Suprapubic skin (tissue), 4 donors: ENCODE measurements around the gene KLK15. TPM values are rescaled to one million over a fixed set of nuclear protein-coding genes. Genes with fewer than 3 reads are reported as not detected.

Experiments used
- DNase-seq, 2 donors: peaks; one replicate each; pipeline ENCODE4 v3.0.0-alpha.2; 2019; ENCODE audit warnings: low spot score in 2 of 2
- H3K27ac ChIP-seq: fragments of 200-600 bp; sonication (generic); one replicate; pipeline ENCODE4 v1.5.1; 2019
- H3K27me3 ChIP-seq: fragments of 200-600 bp; sonication (generic); one replicate; pipeline ENCODE4 v1.5.1; 2019
- H3K36me3 ChIP-seq: fragments of 200-600 bp; sonication (generic); one replicate; pipeline ENCODE4 v1.5.1; 2019
- H3K4me1 ChIP-seq: fragments of 200-600 bp; sonication (generic); one replicate; pipeline ENCODE4 v1.5.1; 2019
- H3K4me3 ChIP-seq: fragments of 200-600 bp; sonication (generic); one replicate; pipeline ENCODE4 v1.5.1; 2019; ENCODE audit warnings: mild to moderate bottlenecking
- H3K9me3 ChIP-seq: fragments of 200-600 bp; sonication (generic); one replicate; pipeline ENCODE4 v1.5.1; 2019
- EP300 ChIP-seq: sonication (generic); formaldehyde crosslinking; IDR thresholded peaks from one replicate; pipeline ENCODE4 v1.6.1; 2017; ENCODE audit warnings: antibody characterized with exemption
- POLR2A ChIP-seq, 2 donors: fragments of 450-650 bp; IDR thresholded peaks; one replicate each; pipeline ENCODE4 v1.6.1; 2017; ENCODE audit warnings: antibody characterized with exemption in 2 of 2, mild to moderate bottlenecking in 2 of 2, moderate library complexity in 2 of 2
- POLR2AphosphoS5 ChIP-seq, 3 donors: sonication (generic); formaldehyde crosslinking; IDR thresholded peaks; one replicate each; pipeline ENCODE4 v1.6.1; 2017; ENCODE audit warnings: antibody characterized with exemption in 3 of 3
- WGBS: methylation state at CpG from one replicate; pipeline ENCODE4 v1.1.5; 2018; 5-methylcytosine and 5-hydroxymethylcytosine counted together
- total RNA-seq, 4 donors: library from RNA; depleted of rRNA; stranded (reverse); fragments of >200 nt; gene quantifications; one replicate each; pipeline ENCODE4 v1.1.0, GENCODE V29; 2016
- TF ChIP-seq, protein P1 (sequence below), 2 donors: fragments of 200-600 bp in 1 of 2; fragments of 450-650 bp in 1 of 2; sonication (generic) in 1 of 2; IDR thresholded peaks; one replicate each; pipeline ENCODE4 v1.5.1; 2016 to 2019; ENCODE audit warnings: antibody characterized with exemption in 2 of 2, mild to moderate bottlenecking in 1 of 2, moderate library complexity in 1 of 2

Gene KLK15
- total RNA-seq, 4 donors from 2014 or later, result not detected

DNA sequence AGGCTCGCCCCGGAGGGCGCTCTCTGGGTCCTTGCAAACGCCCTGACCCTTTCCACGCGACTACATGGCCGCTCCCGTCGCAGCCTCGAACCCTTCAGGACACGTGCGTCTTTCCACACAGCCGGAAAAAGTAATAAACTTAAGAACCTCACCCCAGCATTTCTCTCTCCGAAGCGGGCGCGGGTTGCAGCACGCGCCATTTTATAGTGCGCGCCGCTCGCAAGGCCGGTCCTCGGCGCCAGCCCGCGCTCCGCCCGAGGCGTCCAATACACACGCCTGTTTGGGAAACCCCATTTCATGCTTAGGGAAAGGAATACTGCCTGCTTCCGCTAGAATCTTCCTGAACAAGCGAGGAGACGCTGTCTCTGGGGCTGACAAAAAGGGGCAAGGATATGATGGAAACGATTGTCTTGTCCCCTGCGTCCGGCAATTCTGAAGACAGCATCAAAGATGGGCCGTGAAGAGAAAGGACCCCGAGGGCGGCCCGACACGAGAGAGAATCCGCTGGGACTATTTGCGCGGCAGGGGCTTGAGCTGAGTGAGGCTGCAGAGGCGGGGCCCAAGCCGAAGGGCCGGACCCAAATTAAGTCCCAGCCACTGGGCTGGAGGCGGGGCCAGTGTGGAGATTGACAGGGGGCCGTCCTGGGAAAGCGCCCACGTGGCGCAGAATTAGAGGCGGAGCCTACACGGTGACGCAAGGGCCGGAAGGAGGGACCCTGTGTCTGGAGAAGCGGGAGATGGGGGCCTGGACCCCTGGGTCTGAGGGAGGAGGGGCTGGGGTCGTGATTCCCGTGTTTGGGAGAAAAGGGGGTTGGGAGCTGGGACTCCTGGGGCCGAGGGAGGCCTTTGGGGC, 28.7 kb downstream of the KLK15 start:
- Histone ChIP-seq H3K27ac (peak overlapping the region; percentile 98), H3K36me3 (peaks cover 19% of the 10 kb centered on the region), H3K4me1 (peaks cover 35% of the 10 kb centered on the region), H3K9me3 (no peaks in the 10 kb centered on the region), H3K27me3 (no peaks in the 10 kb centered on the region), H3K4me3 (peak overlapping the region; percentile 92)
- DNase-seq, result peak; percentile 99
- TF ChIP-seq, protein P1, sequence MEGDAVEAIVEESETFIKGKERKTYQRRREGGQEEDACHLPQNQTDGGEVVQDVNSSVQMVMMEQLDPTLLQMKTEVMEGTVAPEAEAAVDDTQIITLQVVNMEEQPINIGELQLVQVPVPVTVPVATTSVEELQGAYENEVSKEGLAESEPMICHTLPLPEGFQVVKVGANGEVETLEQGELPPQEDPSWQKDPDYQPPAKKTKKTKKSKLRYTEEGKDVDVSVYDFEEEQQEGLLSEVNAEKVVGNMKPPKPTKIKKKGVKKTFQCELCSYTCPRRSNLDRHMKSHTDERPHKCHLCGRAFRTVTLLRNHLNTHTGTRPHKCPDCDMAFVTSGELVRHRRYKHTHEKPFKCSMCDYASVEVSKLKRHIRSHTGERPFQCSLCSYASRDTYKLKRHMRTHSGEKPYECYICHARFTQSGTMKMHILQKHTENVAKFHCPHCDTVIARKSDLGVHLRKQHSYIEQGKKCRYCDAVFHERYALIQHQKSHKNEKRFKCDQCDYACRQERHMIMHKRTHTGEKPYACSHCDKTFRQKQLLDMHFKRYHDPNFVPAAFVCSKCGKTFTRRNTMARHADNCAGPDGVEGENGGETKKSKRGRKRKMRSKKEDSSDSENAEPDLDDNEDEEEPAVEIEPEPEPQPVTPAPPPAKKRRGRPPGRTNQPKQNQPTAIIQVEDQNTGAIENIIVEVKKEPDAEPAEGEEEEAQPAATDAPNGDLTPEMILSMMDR (IDR thresholded peaks at IDR 0.05), result no peak
- TF ChIP-seq EP300 (no peak), POLR2A (IDR thresholded peaks at IDR 0.05) (peak in 1 of 2 donors; percentile 51), POLR2AphosphoS5 (IDR thresholded peaks at IDR 0.05) (peak; percentile 23 to 91 (median 88))
- under 1% methylated on average over 61 of the region's 62 CpGs for WGBS

DNA sequence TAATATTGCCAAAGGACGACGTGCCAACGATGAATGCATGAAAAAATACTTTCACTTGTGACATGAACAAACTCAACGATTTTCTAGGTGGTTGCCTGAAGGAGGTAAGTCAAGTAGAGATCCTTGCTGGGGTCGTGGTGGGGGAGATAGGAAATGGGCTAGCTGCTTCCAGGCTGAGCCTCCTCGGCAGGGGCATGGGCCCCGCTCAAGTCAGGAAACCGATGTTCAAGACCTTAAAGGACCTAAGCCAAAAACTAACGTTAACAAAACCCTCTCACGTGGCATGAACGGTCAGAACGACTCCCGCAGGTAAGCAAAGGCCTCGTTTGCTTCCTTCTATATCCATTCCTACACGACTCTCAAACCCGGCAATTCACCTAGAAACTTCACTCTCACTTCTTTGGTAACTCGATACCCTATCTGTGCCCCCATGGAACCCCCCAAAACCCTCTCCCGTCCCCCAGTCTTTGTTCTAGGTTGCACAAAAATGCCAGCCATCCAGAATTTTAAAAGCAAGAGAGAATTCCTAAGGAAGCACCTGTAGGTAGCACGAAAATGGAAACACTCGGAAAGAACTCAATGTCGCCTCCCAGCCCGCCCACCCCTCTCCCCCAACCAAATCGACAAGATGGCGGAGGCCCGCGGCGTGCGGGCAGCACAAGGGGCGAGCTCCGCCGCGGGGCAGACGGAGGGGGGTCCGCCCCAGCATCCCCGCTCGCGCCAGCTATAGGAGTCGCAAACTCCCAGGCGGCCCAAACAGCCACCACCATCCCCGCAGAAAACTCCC, 29.5 kb downstream of the KLK15 start:
- under 1% methylated on average over 39 of the region's 40 CpGs for WGBS

DNA sequence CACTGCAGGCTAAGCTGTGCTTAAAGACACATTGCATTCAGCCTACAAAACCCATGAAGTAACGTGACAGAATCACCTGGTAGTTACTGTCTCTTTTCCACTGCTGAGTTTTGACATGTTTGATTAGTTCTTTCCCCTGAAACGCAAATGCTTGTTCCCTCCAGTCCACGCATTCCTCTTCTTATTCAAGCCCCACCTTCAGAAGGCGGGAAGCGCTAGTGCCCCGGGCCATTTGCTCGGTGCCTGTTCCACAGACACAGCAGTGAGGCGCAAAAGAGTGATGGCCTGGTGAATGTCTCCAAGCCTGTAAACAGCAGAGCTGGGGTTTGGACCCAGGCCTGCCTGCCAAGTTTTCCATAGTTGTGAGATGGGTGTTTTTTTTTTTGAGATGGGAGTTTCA, 32.3 kb downstream of the KLK15 start:
- peaks cover 35% of the 10 kb centered on the region for H3K4me1 ChIP-seq
- no peak overlapping the region for H3K27ac ChIP-seq
- 57% methylated on average over 8 of the region's 8 CpGs for WGBS
- H3K27me3 ChIP-seq, result no peaks in the 10 kb centered on the region
- TF ChIP-seq POLR2A (IDR thresholded peaks at IDR 0.05) (no peak), POLR2AphosphoS5 (IDR thresholded peaks at IDR 0.05) (no peak), EP300 (no peak)
- TF ChIP-seq, protein P1 (IDR thresholded peaks at IDR 0.05), result no peak
- no peaks in the 10 kb centered on the region for H3K9me3 ChIP-seq
- H3K36me3 ChIP-seq, result peaks cover 51% of the 10 kb centered on the region
- no peak overlapping the region for H3K4me3 ChIP-seq
- no peak for DNase-seq

More for the DNA sequence above, 29.5 kb downstream of the KLK15 start:
- Histone ChIP-seq H3K4me1 (peaks cover 35% of the 10 kb centered on the region), H3K36me3 (peaks cover 27% of the 10 kb centered on the region), H3K9me3 (no peaks in the 10 kb centered on the region), H3K4me3 (peak overlapping the region; percentile 92), H3K27me3 (no peaks in the 10 kb centered on the region), H3K27ac (peak overlapping the region; percentile 98)
- no peak for DNase-seq
- TF ChIP-seq EP300, result no peak
- no peak for TF ChIP-seq POLR2A (IDR thresholded peaks at IDR 0.05)
- TF ChIP-seq, protein P1 (IDR thresholded peaks at IDR 0.05), result no peak
- TF ChIP-seq POLR2AphosphoS5 (IDR thresholded peaks at IDR 0.05), result no peak

DNA sequence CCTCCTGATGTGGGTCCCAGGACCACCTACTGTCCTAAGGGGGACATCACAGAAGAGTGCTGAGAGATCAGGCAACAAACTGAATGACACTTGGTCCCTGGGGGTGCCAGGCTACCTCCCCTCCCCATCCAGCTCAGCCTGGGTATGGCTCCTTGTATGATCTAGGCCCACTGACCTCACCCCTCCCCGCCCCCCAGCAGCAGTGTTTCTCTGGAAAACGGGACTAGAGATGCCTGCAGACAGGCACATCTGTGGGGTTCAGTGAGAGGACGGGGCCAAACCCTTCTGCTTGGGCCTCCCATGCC, 33.9 kb downstream of the KLK15 start:
- H3K4me3 ChIP-seq, result no peak overlapping the region
- no peak for DNase-seq
- no peaks in the 10 kb centered on the region for H3K9me3 ChIP-seq
- no peaks in the 10 kb centered on the region for H3K27me3 ChIP-seq
- peaks cover 51% of the 10 kb centered on the region for H3K36me3 ChIP-seq
- H3K4me1 ChIP-seq, result peaks cover 36% of the 10 kb centered on the region
- TF ChIP-seq POLR2AphosphoS5 (IDR thresholded peaks at IDR 0.05), result no peak
- TF ChIP-seq POLR2A (IDR thresholded peaks at IDR 0.05), result no peak
- TF ChIP-seq EP300, result no peak
- TF ChIP-seq, protein P1 (IDR thresholded peaks at IDR 0.05), result no peak
- no CpG with 5 or more reads among the region's 3 CpGs for WGBS
- no peak overlapping the region for H3K27ac ChIP-seq
